ENCODE measurements around the gene GRIK4. TPM values are rescaled to one million over a fixed set of nuclear protein-coding genes. Genes with fewer than 3 reads are reported as not detected.

Gene GRIK4
- total and polyA plus RNA-seq, 9 of the 15 experiments (the other 6 are each of a cell fraction or from before 2014, with no cell fraction given), result not detected

- CTCF ChIA-PET (ENCODE audit: low intra/inter-chr PET ratio), result no interaction called here
- Histone ChIP-seq H3K9me3 (replicated peaks; ENCODE audit: control insufficient read depth, insufficient read depth, low read depth, low read length) (no peaks in the 10 kb centered on the region), H4K20me1 (replicated peaks; ENCODE audit: control insufficient read depth, insufficient read depth, low read length) (peaks cover 11% of the 10 kb centered on the region), H3K9me1 (ENCODE audit: control insufficient read depth, insufficient read depth, low read length) (no peaks in the 10 kb centered on the region), H2AFZ (ENCODE audit: low read depth, low read length) (no peak overlapping the region), H3K4me3 (no peak overlapping the region), H3K36me3 (ENCODE audit: control insufficient read depth, insufficient read depth, low read length) (no peaks in the 10 kb centered on the region), H3K9ac (ENCODE audit: insufficient read depth in 1 of 2, low read depth in 2 of 2, low read length in 2 of 2) (no peak overlapping the region), H3K79me2 (ENCODE audit: control insufficient read depth, insufficient read depth, low read length) (no peaks in the 10 kb centered on the region), H3K4me1 (replicated peaks in 1 of 2; ENCODE audit: control insufficient read depth in 2 of 2, insufficient read depth in 2 of 2, low read length in 2 of 2) (peaks cover 0 to 13% of the 10 kb centered on the region in 2 experiments; a peak in 2 of 5 replicates), H3K27ac (ENCODE audit: extremely low read depth, low read depth, low read length) (no peak overlapping the region), H3K27me3 (ENCODE audit: control insufficient read depth in 2 of 2, insufficient read depth in 2 of 2, low read length in 2 of 2) (peaks cover 29 to 54% of the 10 kb centered on the region in 2 experiments; a peak in 4 of 5 replicates), H3K4me2 (ENCODE audit: insufficient read depth, low read length) (no peak overlapping the region)
- BruUV-seq (replicated peaks), result no TSS peak
- in situ Hi-C loops (cut with MboI) (no loop called here), intact Hi-C loops (cut with micrococcal nuclease) (no loop called here)
- FAIRE-seq (no peak), ATAC-seq (no peak), DNase-seq (ENCODE audit: extremely low read depth in 1 of 4, low spot score in 3 of 4) (no peak)
- POLR2A ChIA-PET, result no interaction called here
- 0% methylated on average over 5 of the region's 5 CpGs for WGBS (ENCODE audit: insufficient coverage, low coverage, missing lambda C conversion rate)
- no peak for TF ChIP-seq SAP30 (IDR thresholded peaks at IDR 0.05; ENCODE audit: borderline replicate concordance, insufficient read depth, low read depth, low read length, poor library complexity, severe bottlenecking)
- no peak for TF ChIP-seq ZNF444 (CRISPR knock-in tag; IDR thresholded peaks at IDR 0.05)
- no peak for TF ChIP-seq FOXK2 (conservative IDR thresholded peaks at IDR 0.05 in 1 of 2, IDR thresholded peaks at IDR 0.05 in 1 of 2; ENCODE audit: low read depth in 2 of 2)
- TF ChIP-seq ZNF511 (CRISPR knock-in tag; IDR thresholded peaks at IDR 0.05), result no peak
- TF ChIP-seq ZNF124 (CRISPR knock-in tag; IDR thresholded peaks at IDR 0.05), result no peak
- no peak for TF ChIP-seq MLLT1 (IDR thresholded peaks at IDR 0.05)
- no peak for TF ChIP-seq RBM15 (IDR thresholded peaks at IDR 0.05; ENCODE audit: insufficient read depth, low read length)
- no peak for TF ChIP-seq TBL1XR1 (IDR thresholded peaks at IDR 0.05; ENCODE audit: low read length in 2 of 2)
- TF ChIP-seq ZNF79 (CRISPR knock-in tag; IDR thresholded peaks at IDR 0.05; ENCODE audit: low read depth), result no peak
- TF ChIP-seq GTF3C2 (IDR thresholded peaks at IDR 0.05; ENCODE audit: borderline replicate concordance, extremely low read depth, insufficient read length), result no peak
- no peak for TF ChIP-seq CC2D1A (IDR thresholded peaks at IDR 0.05)
- TF ChIP-seq TSHZ1 (CRISPR knock-in tag; IDR thresholded peaks at IDR 0.05), result no peak
- TF ChIP-seq RBBP5 (IDR thresholded peaks at IDR 0.05; ENCODE audit: borderline replicate concordance, insufficient read depth, low read length, poor library complexity, severe bottlenecking), result no peak
- no peak for TF ChIP-seq NELFE (IDR thresholded peaks at IDR 0.05; ENCODE audit: insufficient read depth, insufficient read length)
Observed at GRCh38 chr11:120566176-120566575, 54.6 kb downstream of the GRIK4 start.

All from K562 (cell line).